SK-N-MC (cell line): Measurements from ENCODE around the gene MT1B.

Source experiments
- DNase-seq: peaks from one replicate; pipeline ENCODE4 v3.0.0-alpha.2; 2011; ENCODE audit warnings: low read depth, low spot score
- H3K27ac ChIP-seq: fragments of 200-600 bp; sonication (generic); 2 replicates; pipeline ENCODE4 v1.5.1; 2016; ENCODE audit warnings: mixed run types
- H3K36me3 ChIP-seq: fragments of 200-600 bp; sonication (generic); 2 replicates; pipeline ENCODE4 v1.6.1; 2017; ENCODE audit warnings: antibody characterized with exemption, low read length, mixed read lengths; ENCODE audit not compliant: insufficient read depth
- H3K4me3 ChIP-seq: fragments of 200-600 bp; sonication (generic); 2 replicates; pipeline ENCODE4 v1.5.1; 2016
- H3K9ac ChIP-seq: fragments of 200-600 bp; sonication (generic); 2 replicates; pipeline ENCODE4 v1.8.0; 2017; ENCODE audit warnings: mixed run types, mixed read lengths; ENCODE audit not compliant: insufficient read length
- H3K9me3 ChIP-seq: fragments of 200-600 bp; sonication (generic); 2 replicates; pipeline ENCODE4 v1.6.1; 2017; ENCODE audit warnings: low read depth, mild to moderate bottlenecking, antibody characterized with exemption, low read length, moderate library complexity, mixed read lengths
- EZH2 ChIP-seq: fragments of 200-600 bp; sonication (generic); IDR thresholded peaks from one replicate; pipeline ENCODE4 v1.6.1; 2017; ENCODE audit warnings: antibody characterized with exemption
- FOXP2 ChIP-seq: optimal IDR thresholded peaks from 2 replicates; pipeline ENCODE3; 2011; ENCODE audit warnings: mild to moderate bottlenecking, moderate library complexity; ENCODE audit not compliant: insufficient read depth; ENCODE audit errors: extremely low read length, control extremely low read depth
- POLR2AphosphoS5 ChIP-seq: IDR thresholded peaks from 2 replicates; pipeline ENCODE4 v1.6.1; 2012; ENCODE audit warnings: mild to moderate bottlenecking, low read depth, low read length, borderline replicate concordance

MT1B gene

DNA sequence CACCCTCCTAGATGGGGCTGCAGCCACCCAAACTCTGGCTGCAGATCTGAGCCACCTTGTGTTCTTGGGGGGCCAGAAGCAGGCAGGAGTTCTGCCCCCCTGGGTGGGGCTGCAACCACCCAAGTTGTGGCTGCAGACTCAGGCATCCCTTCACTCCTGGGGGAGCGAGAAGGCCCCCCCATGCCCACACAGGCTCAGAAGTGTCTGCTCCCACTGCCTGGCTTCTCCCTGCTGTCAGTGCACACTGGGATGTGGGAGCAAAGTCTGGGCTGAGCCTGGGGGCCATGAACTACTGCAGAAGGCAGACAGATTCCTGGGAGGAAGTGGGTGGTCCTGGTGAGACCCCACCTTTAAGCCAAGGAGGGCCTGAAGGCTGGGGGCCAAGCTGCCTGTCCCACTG is 43.6 kb downstream of the MT1B start:
- DNase-seq, result no peak
- TF ChIP-seq FOXP2, result no peak

DNA sequence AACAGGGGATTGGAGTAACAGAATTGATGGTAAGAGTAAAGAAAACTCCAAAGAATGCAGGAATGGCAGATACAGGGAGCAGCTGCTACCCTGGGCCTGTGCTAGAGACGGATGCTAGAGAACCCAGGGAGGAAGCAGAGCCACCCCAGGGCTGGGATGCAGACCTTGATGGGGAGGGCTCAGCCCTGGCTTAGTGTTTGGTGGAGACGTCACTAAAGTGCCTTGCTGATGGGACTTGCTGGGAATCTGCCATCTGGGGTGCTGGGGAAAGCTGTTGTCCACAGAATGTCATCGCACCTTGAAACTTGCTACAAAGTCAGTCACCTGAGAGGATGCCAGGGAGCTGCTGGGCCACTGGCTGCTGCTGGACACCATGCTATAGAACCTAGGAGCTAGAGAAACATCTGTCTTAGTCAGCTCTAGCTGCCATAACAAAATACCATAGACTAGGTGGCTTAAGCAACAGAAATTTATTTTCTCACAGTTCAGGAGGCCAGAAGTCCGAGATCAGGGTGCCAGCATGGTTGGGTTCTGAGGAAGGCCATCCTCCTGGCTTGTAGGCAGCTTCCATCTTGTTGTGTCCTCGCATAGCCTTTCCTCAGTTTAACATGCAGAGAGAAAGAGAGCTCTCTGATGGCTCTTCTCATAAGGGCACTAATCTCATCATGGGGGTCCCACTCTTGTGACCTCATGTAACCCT is 45.9 kb downstream of the MT1B start:
- no peak overlapping the region for H3K27ac ChIP-seq
- no peak overlapping the region for H3K4me3 ChIP-seq
- H3K36me3 ChIP-seq, result no peaks in the 10 kb centered on the region
- no peak for TF ChIP-seq POLR2AphosphoS5
- H3K9ac ChIP-seq, result no peak overlapping the region
- DNase-seq, result no peak
- no peaks in the 10 kb centered on the region for H3K9me3 ChIP-seq

More for the DNA sequence above, 43.6 kb downstream of the MT1B start:
- H3K9me3 ChIP-seq, result no peaks in the 10 kb centered on the region
- H3K9ac ChIP-seq, result no peak overlapping the region
- H3K4me3 ChIP-seq, result no peak overlapping the region
- no peaks in the 10 kb centered on the region for H3K36me3 ChIP-seq
- no peak overlapping the region for H3K27ac ChIP-seq

DNA sequence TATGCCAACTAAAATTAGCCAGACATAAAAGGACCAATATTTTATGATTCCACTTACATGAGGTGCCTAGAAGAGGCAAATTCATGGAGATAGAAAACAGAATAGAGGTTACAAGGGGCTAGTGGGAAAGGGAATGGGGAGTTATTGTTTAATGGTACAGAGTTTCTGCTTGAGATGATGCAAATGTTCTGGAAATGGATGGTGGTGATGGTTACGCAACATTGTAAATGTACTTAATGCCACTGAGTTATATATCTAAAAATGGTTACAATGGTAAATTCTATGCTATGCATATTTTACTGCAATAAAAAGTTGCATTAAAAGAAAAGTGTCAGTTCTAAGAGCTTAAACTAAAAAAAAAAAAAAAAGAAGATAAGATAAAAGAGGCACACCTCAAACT is 48.5 kb downstream of the MT1B start:
- H3K36me3 ChIP-seq, result no peaks in the 10 kb centered on the region
- TF ChIP-seq EZH2 (no peak), POLR2AphosphoS5 (no peak), FOXP2 (no peak)

DNA sequence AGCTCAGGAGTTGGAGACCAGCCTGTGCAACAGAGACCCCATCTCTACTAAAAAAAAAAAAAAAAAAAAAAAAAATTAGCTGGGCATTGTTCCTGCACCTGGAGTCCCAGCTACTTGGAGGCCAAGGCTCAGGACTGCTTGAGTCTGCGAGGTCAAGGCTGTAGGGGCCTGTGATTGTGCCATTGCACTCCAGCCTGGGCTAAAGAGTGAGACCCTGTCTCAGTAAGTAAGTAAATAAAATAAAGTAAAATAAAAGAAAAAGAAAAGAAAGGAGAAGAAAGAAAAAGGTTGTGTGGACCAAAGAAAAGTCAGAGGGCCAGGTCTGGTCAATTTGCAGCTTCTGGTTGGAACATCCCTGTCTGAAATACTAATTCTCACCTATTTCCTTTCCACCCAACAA is 48.9 kb downstream of the MT1B start:
- H3K36me3 ChIP-seq, result no peaks in the 10 kb centered on the region
- no peaks in the 10 kb centered on the region for H3K9me3 ChIP-seq
- no peak for DNase-seq
- TF ChIP-seq FOXP2, result no peak
- no peak for TF ChIP-seq POLR2AphosphoS5
- no peak for TF ChIP-seq EZH2
- H3K4me3 ChIP-seq, result no peak overlapping the region
- H3K9ac ChIP-seq, result no peak overlapping the region
- no peak overlapping the region for H3K27ac ChIP-seq

More for the DNA sequence above, 48.5 kb downstream of the MT1B start:
- no peak overlapping the region for H3K4me3 ChIP-seq
- H3K9me3 ChIP-seq, result no peaks in the 10 kb centered on the region
- H3K27ac ChIP-seq, result no peak overlapping the region
- H3K9ac ChIP-seq, result no peak overlapping the region
- DNase-seq, result no peak

DNA sequence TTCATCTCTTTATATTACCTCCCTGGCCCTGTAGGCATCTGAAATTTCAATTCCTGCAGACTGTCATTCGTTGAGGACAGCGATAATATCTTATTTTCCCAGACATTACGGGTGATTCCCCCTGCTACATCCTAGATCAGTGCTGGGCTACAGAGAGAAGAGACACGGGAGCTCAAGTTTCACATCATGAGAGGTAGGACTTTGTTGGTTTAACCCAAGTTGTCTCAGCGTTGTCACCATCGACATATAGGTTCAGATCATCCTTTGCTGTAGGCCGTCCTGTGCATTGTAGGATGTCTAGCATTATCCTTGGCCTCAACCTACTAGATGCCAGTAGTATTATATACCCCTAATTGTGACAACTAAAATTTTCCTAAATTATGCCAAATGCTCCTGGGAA is 49.8 kb downstream of the MT1B start:
- H3K36me3 ChIP-seq, result no peaks in the 10 kb centered on the region
- no peak for DNase-seq
- no peak for TF ChIP-seq EZH2
- no peak for TF ChIP-seq POLR2AphosphoS5
- TF ChIP-seq FOXP2, result no peak
- H3K4me3 ChIP-seq, result no peak overlapping the region
- H3K27ac ChIP-seq, result no peak overlapping the region
- H3K9me3 ChIP-seq, result no peaks in the 10 kb centered on the region
- H3K9ac ChIP-seq, result no peak overlapping the region
